ENCODE data around the gene REEP1.

Gene REEP1

GRCh38 chr2:86307431-86307830, 30.0 kb downstream of the REEP1 start:
- Histone ChIP-seq H3K4me1 (ENCODE audit: control insufficient read depth, insufficient read depth, low read length) (peaks cover 13% of the 10 kb centered on the region; the same call in 1 of the 2 replicates), H3K27me3 (ENCODE audit: control insufficient read depth, insufficient read depth, low read length) (peaks cover 3% of the 10 kb centered on the region; the same call in 1 of the 2 replicates), H3K9me3 (ENCODE audit: control insufficient read depth, insufficient read depth, low read length) (no peaks in the 10 kb centered on the region), H3K27ac (ENCODE audit: low read depth, low read length) (no peak overlapping the region), H3K4me3 (ENCODE audit: low read depth, low read length) (no peak overlapping the region), H3K36me3 (ENCODE audit: control insufficient read depth, insufficient read depth, low read length) (no peaks in the 10 kb centered on the region), H3K9ac (ENCODE audit: low read depth, low read length) (no peak overlapping the region)

GRCh38 chr2:86305915-86306254, 31.5 kb downstream of the REEP1 start:
- Histone ChIP-seq H3K9ac (ENCODE audit: low read depth, low read length) (no peak overlapping the region), H3K27ac (ENCODE audit: low read depth, low read length) (no peak overlapping the region), H3K4me3 (ENCODE audit: low read depth, low read length) (no peak overlapping the region), H3K9me3 (ENCODE audit: control insufficient read depth, insufficient read depth, low read length) (no peaks in the 10 kb centered on the region), H3K4me1 (ENCODE audit: control insufficient read depth, insufficient read depth, low read length) (peaks cover 13% of the 10 kb centered on the region; the same call in 1 of the 2 replicates), H3K36me3 (ENCODE audit: control insufficient read depth, insufficient read depth, low read length) (no peaks in the 10 kb centered on the region), H3K27me3 (ENCODE audit: control insufficient read depth, insufficient read depth, low read length) (peaks cover 3% of the 10 kb centered on the region; the same call in 1 of the 2 replicates)

GRCh38 chr2:86305195-86305914, 32.1 kb downstream of the REEP1 start:
- Histone ChIP-seq H3K4me1 (ENCODE audit: control insufficient read depth, insufficient read depth, low read length) (peaks cover 13% of the 10 kb centered on the region; the same call in 1 of the 2 replicates), H3K27me3 (ENCODE audit: control insufficient read depth, insufficient read depth, low read length) (peaks cover 3% of the 10 kb centered on the region; the same call in 1 of the 2 replicates), H3K4me3 (ENCODE audit: low read depth, low read length) (no peak overlapping the region), H3K27ac (ENCODE audit: low read depth, low read length) (no peak overlapping the region), H3K36me3 (ENCODE audit: control insufficient read depth, insufficient read depth, low read length) (no peaks in the 10 kb centered on the region), H3K9me3 (ENCODE audit: control insufficient read depth, insufficient read depth, low read length) (no peaks in the 10 kb centered on the region), H3K9ac (ENCODE audit: low read depth, low read length) (no peak overlapping the region)

DNA sequence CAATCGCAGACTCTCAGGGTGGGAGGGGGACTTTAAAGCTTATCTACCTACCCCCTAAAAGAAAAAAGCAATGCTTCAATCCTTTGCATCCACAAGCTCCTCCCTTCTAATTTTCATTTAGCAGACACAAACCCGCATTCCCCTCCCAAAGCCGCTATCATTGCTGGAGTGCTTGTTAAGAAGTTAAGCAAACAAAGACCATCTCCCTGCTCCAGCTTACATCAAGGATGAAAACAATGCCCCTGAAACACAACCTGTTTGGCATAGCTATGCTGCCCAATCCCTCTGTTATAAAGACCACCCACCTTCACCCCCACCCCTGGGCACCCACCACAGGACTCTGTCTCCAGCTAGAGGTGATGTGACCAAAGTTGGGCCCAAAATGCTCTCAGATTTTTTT, 33.0 kb downstream of the REEP1 start:
- H3K4me1 ChIP-seq (ENCODE audit: control insufficient read depth, insufficient read depth, low read length): peaks cover 13% of the 10 kb centered on the region; the same call in 1 of the 2 replicates
- H3K9ac ChIP-seq (ENCODE audit: low read depth, low read length): no peak overlapping the region
- no peaks in the 10 kb centered on the region for H3K9me3 ChIP-seq (ENCODE audit: control insufficient read depth, insufficient read depth, low read length)
- no peak overlapping the region for H3K4me3 ChIP-seq (ENCODE audit: low read depth, low read length)
- H3K27ac ChIP-seq (ENCODE audit: low read depth, low read length): no peak overlapping the region
- peaks cover 3% of the 10 kb centered on the region; the same call in 1 of the 2 replicates for H3K27me3 ChIP-seq (ENCODE audit: control insufficient read depth, insufficient read depth, low read length)
- no peaks in the 10 kb centered on the region for H3K36me3 ChIP-seq (ENCODE audit: control insufficient read depth, insufficient read depth, low read length)

GRCh38 chr2:86302320-86302719, 35.1 kb downstream of the REEP1 start:
- H3K27ac ChIP-seq (ENCODE audit: low read depth, low read length): no peak overlapping the region

DNA sequence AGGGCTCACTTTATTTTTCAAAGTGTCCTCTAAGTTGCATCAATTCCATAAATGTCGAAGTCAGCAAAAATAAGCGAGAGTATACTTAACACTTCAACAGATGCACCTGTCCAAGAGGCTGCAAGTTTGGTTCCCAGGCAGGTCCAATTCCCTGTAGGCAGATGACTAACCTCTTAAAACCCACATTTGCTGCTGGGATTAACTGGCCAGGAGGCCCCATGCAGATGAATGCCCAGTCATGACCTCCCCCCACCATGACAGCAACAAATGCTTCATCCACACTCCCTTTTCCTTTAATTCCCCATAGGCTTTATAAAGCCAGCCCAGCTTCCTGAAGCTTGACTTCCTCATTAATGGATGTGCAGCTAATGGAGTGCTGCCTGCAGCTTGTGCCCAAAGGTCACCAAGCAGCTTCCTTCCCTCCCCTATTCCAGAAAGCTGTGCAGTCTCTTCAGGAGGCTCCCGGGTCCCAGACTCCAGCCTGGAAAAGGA, 35.7 kb downstream of the REEP1 start:
- no peak overlapping the region for H3K9ac ChIP-seq (ENCODE audit: low read depth, low read length)
- H3K4me1 ChIP-seq (ENCODE audit: control insufficient read depth, insufficient read depth, low read length): peaks cover 13% of the 10 kb centered on the region; the same call in 1 of the 2 replicates
- H3K36me3 ChIP-seq (ENCODE audit: control insufficient read depth, insufficient read depth, low read length): no peaks in the 10 kb centered on the region
- H3K9me3 ChIP-seq (ENCODE audit: control insufficient read depth, insufficient read depth, low read length): no peaks in the 10 kb centered on the region
- H3K4me3 ChIP-seq (ENCODE audit: low read depth, low read length): no peak overlapping the region
- no peak overlapping the region for H3K27ac ChIP-seq (ENCODE audit: low read depth, low read length)
- H3K27me3 ChIP-seq (ENCODE audit: control insufficient read depth, insufficient read depth, low read length): peaks cover 3% of the 10 kb centered on the region; the same call in 1 of the 2 replicates

More at GRCh38 chr2:86302320-86302719, 35.1 kb downstream of the REEP1 start:
- Histone ChIP-seq H3K4me1 (ENCODE audit: control insufficient read depth, insufficient read depth, low read length) (peaks cover 13% of the 10 kb centered on the region; the same call in 1 of the 2 replicates), H3K9me3 (ENCODE audit: control insufficient read depth, insufficient read depth, low read length) (no peaks in the 10 kb centered on the region), H3K9ac (ENCODE audit: low read depth, low read length) (no peak overlapping the region), H3K4me3 (ENCODE audit: low read depth, low read length) (no peak overlapping the region), H3K27me3 (ENCODE audit: control insufficient read depth, insufficient read depth, low read length) (peaks cover 3% of the 10 kb centered on the region; the same call in 1 of the 2 replicates), H3K36me3 (ENCODE audit: control insufficient read depth, insufficient read depth, low read length) (no peaks in the 10 kb centered on the region)

GRCh38 chr2:86301009-86301408, 36.4 kb downstream of the REEP1 start:
- Histone ChIP-seq H3K36me3 (ENCODE audit: control insufficient read depth, insufficient read depth, low read length) (no peaks in the 10 kb centered on the region), H3K9me3 (ENCODE audit: control insufficient read depth, insufficient read depth, low read length) (no peaks in the 10 kb centered on the region), H3K27me3 (ENCODE audit: control insufficient read depth, insufficient read depth, low read length) (0 out of 2 replicates have a peak, but pooled peaks cover 3% of the 10 kb centered on the region), H3K9ac (ENCODE audit: low read depth, low read length) (no peak overlapping the region), H3K27ac (ENCODE audit: low read depth, low read length) (no peak overlapping the region), H3K4me1 (ENCODE audit: control insufficient read depth, insufficient read depth, low read length) (peaks cover 13% of the 10 kb centered on the region; the same call in 1 of the 2 replicates), H3K4me3 (ENCODE audit: low read depth, low read length) (no peak overlapping the region)

GRCh38 chr2:86300496-86300895, 36.9 kb downstream of the REEP1 start:
- Histone ChIP-seq H3K9me3 (ENCODE audit: control insufficient read depth, insufficient read depth, low read length) (no peaks in the 10 kb centered on the region), H3K9ac (ENCODE audit: low read depth, low read length) (no peak overlapping the region), H3K4me1 (ENCODE audit: control insufficient read depth, insufficient read depth, low read length) (peaks cover 13% of the 10 kb centered on the region; the same call in 1 of the 2 replicates), H3K36me3 (ENCODE audit: control insufficient read depth, insufficient read depth, low read length) (no peaks in the 10 kb centered on the region), H3K27me3 (ENCODE audit: control insufficient read depth, insufficient read depth, low read length) (0 out of 2 replicates have a peak, but pooled peaks cover 3% of the 10 kb centered on the region), H3K4me3 (ENCODE audit: low read depth, low read length) (no peak overlapping the region), H3K27ac (ENCODE audit: low read depth, low read length) (no peak overlapping the region)

DNA sequence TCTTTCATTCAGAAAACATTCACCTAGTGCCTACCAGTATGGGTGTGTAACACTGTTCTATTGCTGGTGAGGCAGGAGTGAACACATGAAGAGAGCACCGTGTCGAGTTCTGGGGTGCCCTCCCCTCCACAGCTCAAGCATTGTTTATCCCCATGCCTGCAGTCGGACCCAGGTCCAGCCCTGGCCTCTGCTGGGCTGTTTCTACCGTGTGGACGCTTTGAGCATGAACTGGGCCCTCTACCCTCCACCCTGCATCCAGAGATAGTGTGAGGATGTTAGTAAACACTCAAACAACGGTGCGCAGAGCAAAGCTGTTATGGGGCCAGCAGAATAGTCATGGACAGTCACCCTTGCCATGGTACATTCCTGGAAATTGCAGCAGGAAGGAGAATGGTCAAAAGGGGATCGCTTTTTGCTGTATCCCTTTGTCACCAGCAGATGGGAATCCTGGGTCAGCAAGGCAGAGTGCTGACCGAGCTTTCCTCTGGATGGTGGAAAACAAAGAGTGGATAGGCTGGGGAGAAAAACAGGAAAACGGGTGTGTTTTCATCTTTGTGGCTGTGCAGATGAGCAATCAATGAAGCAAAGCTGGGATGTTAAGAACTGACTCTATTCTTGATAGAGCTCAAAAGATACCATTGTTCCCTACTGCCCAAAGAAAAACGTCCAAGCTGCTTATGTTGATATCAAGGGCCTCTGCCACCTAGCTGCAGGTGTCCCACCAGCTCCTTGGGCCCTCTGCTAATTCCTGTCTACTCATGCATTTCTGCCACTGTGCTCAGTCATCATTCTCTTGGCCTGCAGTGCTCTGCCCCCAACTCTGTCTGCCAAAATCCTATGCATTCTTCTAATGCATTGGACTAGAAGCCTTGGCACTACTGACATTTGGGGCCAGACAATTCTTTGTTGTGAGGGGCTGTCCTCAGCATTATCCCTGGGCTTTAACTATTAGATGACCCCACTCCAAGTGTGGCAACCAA, 38.7 kb downstream of the REEP1 start:
- Histone ChIP-seq H3K27ac (ENCODE audit: low read depth, low read length) (no peak overlapping the region), H3K36me3 (ENCODE audit: control insufficient read depth, insufficient read depth, low read length) (no peaks in the 10 kb centered on the region), H3K4me3 (ENCODE audit: low read depth, low read length) (no peak overlapping the region), H3K27me3 (ENCODE audit: control insufficient read depth, insufficient read depth, low read length) (0 out of 2 replicates have a peak, but pooled peaks cover 2% of the 10 kb centered on the region), H3K4me1 (ENCODE audit: control insufficient read depth, insufficient read depth, low read length) (no peaks in the 10 kb centered on the region), H3K9ac (ENCODE audit: low read depth, low read length) (no peak overlapping the region), H3K9me3 (ENCODE audit: control insufficient read depth, insufficient read depth, low read length) (no peaks in the 10 kb centered on the region)

DNA sequence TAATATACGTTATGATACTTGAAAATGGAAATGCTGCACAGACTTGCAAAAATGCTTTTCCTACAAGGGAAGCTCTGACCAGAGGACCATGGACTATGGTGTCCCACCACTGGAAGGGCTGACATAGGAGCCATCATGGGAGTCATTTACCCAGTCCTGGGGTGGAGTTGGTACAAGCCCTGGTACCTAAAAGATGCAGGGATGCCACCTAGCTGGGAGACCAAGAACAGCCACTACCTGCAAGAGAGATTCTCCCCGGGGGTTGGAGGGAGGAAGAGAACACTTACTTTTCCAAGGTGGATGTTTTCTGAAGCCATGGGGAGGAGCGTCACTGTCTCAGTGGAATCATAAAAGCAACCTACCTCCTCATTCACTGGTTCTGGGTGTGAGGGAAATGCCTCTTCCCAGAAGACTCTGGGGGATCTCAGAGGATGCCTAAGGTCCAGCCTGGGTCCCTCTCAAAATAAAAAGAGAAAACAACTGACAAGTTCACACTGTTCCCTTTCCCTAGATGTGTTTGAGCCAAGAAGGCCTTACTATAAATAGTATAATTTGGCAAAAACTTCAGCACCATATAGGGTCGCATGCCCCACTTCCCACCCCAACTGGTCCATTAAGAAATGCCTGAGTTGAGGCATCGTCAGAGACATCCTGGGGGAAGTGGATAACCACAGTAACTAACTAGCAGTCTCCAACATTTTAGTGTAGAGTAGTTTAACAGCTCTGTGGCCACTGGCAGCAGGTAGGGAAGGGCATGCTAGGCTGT, 39.9 kb downstream of the REEP1 start:
- H3K4me1 ChIP-seq (ENCODE audit: control insufficient read depth, insufficient read depth, low read length): no peaks in the 10 kb centered on the region
- H3K9me3 ChIP-seq (ENCODE audit: control insufficient read depth, insufficient read depth, low read length): no peaks in the 10 kb centered on the region
- no peaks in the 10 kb centered on the region for H3K27me3 ChIP-seq (ENCODE audit: control insufficient read depth, insufficient read depth, low read length)
- H3K27ac ChIP-seq (ENCODE audit: low read depth, low read length): no peak overlapping the region
- no peaks in the 10 kb centered on the region for H3K36me3 ChIP-seq (ENCODE audit: control insufficient read depth, insufficient read depth, low read length)
- H3K4me3 ChIP-seq (ENCODE audit: low read depth, low read length): no peak overlapping the region
- H3K9ac ChIP-seq (ENCODE audit: low read depth, low read length): no peak overlapping the region

Data from HUES48 (cell line).